ENCODE data around the gene RPTOR.
A peak's percentile ranks its signal among the peaks of the same experiment; 100 is the strongest.
"Not testable (repeated sequence)": the region's sequence is repeated elsewhere in the genome, so short reads cannot be mapped to it uniquely, and the experiment has no call there.

RPTOR gene

DNA sequence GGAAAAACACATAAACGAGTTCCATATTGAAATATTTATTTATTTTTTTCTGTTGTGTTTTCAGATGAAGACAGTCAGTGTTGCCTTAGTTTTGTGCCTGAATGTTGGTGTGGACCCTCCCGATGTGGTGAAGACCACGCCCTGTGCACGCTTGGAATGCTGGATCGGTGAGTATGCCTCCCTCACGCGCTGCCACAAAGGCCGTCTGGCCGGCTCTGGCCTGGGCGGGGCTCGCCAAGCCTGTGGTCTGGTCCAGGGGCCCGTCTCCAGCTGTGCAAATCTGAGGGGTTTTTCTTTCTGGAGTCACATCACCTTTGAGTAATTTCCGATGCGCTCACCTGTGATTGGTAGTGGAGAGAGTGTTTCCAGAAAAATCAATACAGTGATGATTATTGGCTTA is 81.0 kb downstream of the RPTOR start:
- no peak overlapping the region for H3K27ac Mint-ChIP-seq

DNA sequence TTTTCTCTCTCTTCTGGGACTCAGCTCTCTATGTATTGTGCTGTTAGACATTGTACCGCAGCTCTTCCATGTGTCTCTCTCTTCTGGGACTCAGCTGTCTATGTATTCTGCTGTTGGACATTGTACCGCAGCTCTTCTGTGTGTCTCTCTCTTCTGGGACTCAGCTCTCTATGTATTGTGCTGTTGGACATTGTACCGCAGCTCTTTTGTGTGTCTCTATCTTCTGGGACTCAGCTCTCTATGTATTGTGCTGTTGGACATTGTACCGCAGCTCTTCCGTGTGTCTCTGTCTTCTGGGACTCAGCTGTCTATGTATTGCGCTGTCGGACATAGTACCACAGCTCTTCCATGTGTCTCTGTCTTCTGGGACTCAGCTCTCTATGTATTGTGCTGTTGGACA is 84.2 kb downstream of the RPTOR start:
- H3K4me3 Mint-ChIP-seq, H3K4me1 Mint-ChIP-seq, H3K9me3 Mint-ChIP-seq, H3K27me3 Mint-ChIP-seq, H3K27ac Mint-ChIP-seq, ATAC-seq: not testable (repeated sequence)
- peaks cover 22% of the 10 kb centered on the region for H3K36me3 Mint-ChIP-seq

More for the DNA sequence above, 81.0 kb downstream of the RPTOR start:
- no peak for ATAC-seq
- Mint-ChIP-seq H3K9me3 (no peaks in the 10 kb centered on the region), H3K4me3 (no peak overlapping the region), H3K27me3 (no peaks in the 10 kb centered on the region), H3K4me1 (peaks cover 14% of the 10 kb centered on the region), H3K36me3 (peaks cover 16% of the 10 kb centered on the region)

GRCh38 chr17:80629298-80630028 is 84.8 kb downstream of the RPTOR start:
- no peaks in the 10 kb centered on the region for H3K9me3 Mint-ChIP-seq
- no peak overlapping the region for H3K27ac Mint-ChIP-seq
- H3K4me1 Mint-ChIP-seq, result peaks cover 6% of the 10 kb centered on the region
- H3K27me3 Mint-ChIP-seq, result no peaks in the 10 kb centered on the region
- peaks cover 22% of the 10 kb centered on the region for H3K36me3 Mint-ChIP-seq
- no peak overlapping the region for H3K4me3 Mint-ChIP-seq
- no peak for ATAC-seq

- peaks cover 29% of the 10 kb centered on the region for H3K36me3 Mint-ChIP-seq
- H3K4me1 Mint-ChIP-seq, result peaks cover 15% of the 10 kb centered on the region
- H3K27me3 Mint-ChIP-seq, result no peaks in the 10 kb centered on the region
- no peak for ATAC-seq
- H3K27ac Mint-ChIP-seq, result no peak overlapping the region
- no peak overlapping the region for H3K4me3 Mint-ChIP-seq
- H3K9me3 Mint-ChIP-seq, result peaks cover 3% of the 10 kb centered on the region
Observed at GRCh38 chr17:80630560-80631120, 86.0 kb downstream of the RPTOR start.

DNA sequence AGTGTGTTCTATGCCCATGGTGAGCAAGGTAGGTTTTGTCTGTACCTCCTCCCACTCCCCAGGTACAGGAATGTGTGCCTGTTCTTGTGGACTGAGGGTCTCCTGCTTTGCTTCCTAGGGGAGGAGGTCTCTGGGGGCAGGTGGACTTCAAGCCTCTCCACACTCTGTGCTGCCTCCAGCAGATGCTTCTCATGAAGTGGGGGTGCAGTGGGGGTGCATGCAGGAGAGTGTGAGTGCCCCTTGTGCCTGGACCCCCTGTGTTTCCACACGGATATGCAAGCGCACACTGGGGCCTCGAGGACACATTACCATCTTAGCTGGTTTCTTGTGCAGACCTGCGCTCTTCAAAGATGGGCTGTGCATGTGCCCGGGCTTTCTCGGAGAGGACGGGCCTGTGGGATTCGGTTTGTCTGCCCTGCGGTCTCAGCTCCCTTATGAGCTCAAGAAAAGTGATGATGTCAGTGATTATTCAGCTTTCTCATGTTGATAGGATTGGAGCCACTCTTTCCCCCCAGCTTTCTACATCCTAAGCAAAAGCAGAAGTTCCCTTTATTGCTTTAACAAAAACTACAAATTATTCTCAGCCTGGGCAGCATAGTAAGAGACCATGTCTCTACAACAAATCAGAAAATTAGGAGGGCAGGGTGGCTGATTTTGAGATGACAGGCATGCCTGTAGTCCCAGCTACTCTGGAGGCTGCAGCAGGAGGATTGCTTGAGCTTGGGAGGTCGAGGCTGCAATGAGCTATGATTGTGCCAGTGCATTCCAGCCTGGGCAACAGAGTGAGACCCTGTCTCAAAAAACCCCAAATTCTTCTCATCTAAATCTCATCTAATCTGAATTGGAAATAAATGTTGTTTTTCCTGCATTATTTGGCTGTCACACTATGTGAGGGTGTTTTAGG is 86.8 kb downstream of the RPTOR start:
- H3K36me3 Mint-ChIP-seq, result peaks cover 25% of the 10 kb centered on the region
- H3K27me3 Mint-ChIP-seq, result no peaks in the 10 kb centered on the region
- peaks cover 18% of the 10 kb centered on the region for H3K4me1 Mint-ChIP-seq
- peak overlapping the region; percentile 13 for H3K27ac Mint-ChIP-seq
- no peak for ATAC-seq
- no peak overlapping the region for H3K4me3 Mint-ChIP-seq
- peaks cover 3% of the 10 kb centered on the region for H3K9me3 Mint-ChIP-seq

DNA sequence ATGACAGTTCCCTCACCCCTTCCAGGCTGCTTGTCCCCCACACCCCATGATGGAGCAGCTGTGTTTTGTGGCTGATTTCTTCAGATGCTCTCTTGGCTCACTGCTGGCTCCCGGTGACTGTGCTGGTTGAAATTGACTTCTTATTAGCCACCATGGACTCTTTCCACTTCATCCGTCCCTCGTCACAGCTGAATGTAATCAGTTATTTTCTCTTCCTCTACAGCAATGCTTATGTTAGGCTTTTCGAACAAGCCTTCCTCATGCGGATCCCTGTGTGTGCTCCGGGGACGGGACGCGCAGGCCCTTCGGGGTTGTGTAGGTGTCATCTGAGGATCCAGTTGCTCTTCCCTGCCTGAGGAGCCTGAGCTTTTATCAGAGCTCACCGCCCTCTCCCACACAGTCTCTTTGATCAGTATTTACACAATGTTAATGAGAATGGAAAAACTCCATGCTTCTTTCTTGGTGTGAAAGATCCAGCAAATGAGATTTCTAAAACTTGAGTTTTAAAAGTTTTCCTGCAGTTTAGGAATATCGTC is 87.5 kb downstream of the RPTOR start:
- Mint-ChIP-seq H3K36me3 (peaks cover 18% of the 10 kb centered on the region), H3K9me3 (peaks cover 3% of the 10 kb centered on the region), H3K4me3 (no peak overlapping the region), H3K4me1 (peaks cover 23% of the 10 kb centered on the region), H3K27me3 (no peaks in the 10 kb centered on the region), H3K27ac (peak overlapping the region; percentile 13)
- no peak for ATAC-seq

- Mint-ChIP-seq H3K36me3 (peaks cover 12% of the 10 kb centered on the region), H3K27ac (no peak overlapping the region), H3K9me3 (peaks cover 3% of the 10 kb centered on the region), H3K27me3 (no peaks in the 10 kb centered on the region), H3K4me3 (no peak overlapping the region), H3K4me1 (peaks cover 23% of the 10 kb centered on the region)
- no peak for ATAC-seq
Observed at GRCh38 chr17:80633207-80633606, 88.6 kb downstream of the RPTOR start.

DNA sequence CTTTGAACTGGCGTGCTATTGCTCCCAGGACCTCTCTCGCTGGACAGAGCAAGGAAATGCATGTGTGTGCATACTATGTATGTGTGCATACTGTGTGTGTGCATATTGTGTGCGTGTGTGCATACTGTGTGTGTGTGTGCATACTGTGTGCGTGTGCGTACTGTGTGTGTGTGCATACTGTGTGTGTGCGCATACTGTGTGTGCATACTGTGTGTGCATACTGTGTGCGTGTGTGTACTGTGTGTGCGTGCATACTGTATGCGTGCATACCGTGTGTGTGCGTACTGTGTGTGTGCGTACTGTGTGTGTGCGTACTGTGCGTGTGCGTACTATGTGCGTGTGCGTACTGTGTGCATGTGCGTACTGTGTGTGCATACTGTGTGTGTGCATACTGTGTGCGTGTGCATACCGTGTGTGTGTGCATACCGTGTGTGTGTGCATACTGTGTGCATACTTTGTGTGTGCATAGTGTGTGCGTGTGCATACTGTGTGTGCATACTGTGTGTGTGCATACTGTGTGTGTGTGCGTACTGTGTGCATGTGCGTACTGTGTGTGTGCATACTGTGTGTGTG is 89.4 kb downstream of the RPTOR start:
- no peak for ATAC-seq
- Mint-ChIP-seq H3K4me3 (no peak overlapping the region), H3K27ac (no peak overlapping the region), H3K4me1 (peaks cover 23% of the 10 kb centered on the region), H3K36me3 (peaks cover 12% of the 10 kb centered on the region), H3K9me3 (peaks cover 3% of the 10 kb centered on the region), H3K27me3 (no peaks in the 10 kb centered on the region)

DNA sequence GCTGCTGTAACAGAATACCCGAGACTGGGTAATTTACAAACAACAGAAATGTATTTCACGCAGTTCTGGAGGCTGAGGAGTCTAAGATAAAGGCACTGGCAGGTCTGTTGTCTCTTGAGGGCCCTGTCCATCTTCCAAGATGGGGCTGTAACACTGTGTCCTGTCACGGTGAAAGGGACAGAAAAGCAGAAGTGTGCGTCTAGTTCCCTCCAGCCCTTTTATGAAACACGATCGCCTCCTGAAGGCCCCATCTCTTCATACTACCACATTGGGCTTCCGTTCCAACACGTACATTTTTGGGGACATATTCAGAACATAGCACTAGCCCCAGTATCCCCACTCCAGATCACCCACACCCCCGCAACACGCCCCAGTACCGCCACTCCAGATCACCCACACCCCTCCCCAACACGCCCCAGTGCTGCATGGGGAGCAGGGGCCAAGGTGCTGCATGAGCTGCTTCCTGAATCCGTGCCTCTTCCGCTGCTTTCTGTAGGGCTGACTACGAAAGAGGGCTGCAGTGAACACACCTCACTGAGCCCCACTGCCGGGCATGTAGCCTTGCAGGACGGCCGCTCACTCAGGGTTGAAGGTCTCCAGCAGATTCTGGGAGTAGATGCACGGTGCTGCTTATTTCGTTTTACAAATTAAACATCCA is 91.9 kb downstream of the RPTOR start:
- peak overlapping the region; percentile 49 for H3K27ac Mint-ChIP-seq

GRCh38 chr17:80637048-80637781 is 92.6 kb downstream of the RPTOR start:
- ATAC-seq, result no peak
- peaks cover 33% of the 10 kb centered on the region for H3K4me1 Mint-ChIP-seq
- H3K27ac Mint-ChIP-seq, result peak overlapping the region; percentile 49
- H3K4me3 Mint-ChIP-seq, result no peak overlapping the region
- peaks cover 22% of the 10 kb centered on the region for H3K36me3 Mint-ChIP-seq
- peaks cover 3% of the 10 kb centered on the region for H3K9me3 Mint-ChIP-seq
- H3K27me3 Mint-ChIP-seq, result no peaks in the 10 kb centered on the region

More for the DNA sequence above, 91.9 kb downstream of the RPTOR start:
- no peak for ATAC-seq
- peaks cover 37% of the 10 kb centered on the region for H3K4me1 Mint-ChIP-seq
- peaks cover 22% of the 10 kb centered on the region for H3K36me3 Mint-ChIP-seq
- no peaks in the 10 kb centered on the region for H3K27me3 Mint-ChIP-seq
- peak overlapping the region; percentile 27 for H3K4me3 Mint-ChIP-seq
- H3K9me3 Mint-ChIP-seq, result peaks cover 3% of the 10 kb centered on the region

DNA sequence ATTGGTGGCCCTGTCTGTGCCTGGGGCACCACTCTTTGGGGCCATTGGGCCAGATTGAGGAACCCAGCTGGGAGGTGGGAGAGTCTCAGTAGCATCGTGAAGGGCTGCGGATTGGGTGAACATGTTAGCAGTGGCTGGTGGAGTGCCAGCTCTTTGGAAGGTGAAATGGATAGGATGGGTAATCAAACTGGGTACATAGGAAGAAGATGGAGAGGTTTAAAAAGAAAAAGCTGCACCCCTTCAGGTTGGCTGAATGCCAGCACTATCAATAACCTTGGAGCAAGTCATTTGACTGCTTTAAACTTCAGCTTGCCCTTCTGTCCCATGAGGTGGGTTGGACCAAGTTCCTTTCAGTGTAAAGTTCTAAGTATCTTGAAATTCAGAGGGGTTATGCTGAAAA is 95.0 kb downstream of the RPTOR start:
- H3K9me3 Mint-ChIP-seq, result peaks cover 3% of the 10 kb centered on the region
- ATAC-seq, result no peak
- peaks cover 26% of the 10 kb centered on the region for H3K36me3 Mint-ChIP-seq
- H3K27me3 Mint-ChIP-seq, result no peaks in the 10 kb centered on the region
- H3K4me1 Mint-ChIP-seq, result peaks cover 31% of the 10 kb centered on the region
- H3K4me3 Mint-ChIP-seq, result no peak overlapping the region
- no peak overlapping the region for H3K27ac Mint-ChIP-seq

- peaks cover 26% of the 10 kb centered on the region for H3K36me3 Mint-ChIP-seq
- peaks cover 23% of the 10 kb centered on the region for H3K4me1 Mint-ChIP-seq
- no peak for ATAC-seq
- H3K9me3 Mint-ChIP-seq, result no peaks in the 10 kb centered on the region
- no peak overlapping the region for H3K27ac Mint-ChIP-seq
- no peaks in the 10 kb centered on the region for H3K27me3 Mint-ChIP-seq
- H3K4me3 Mint-ChIP-seq, result no peak overlapping the region
Observed at GRCh38 chr17:80640366-80641084, 95.9 kb downstream of the RPTOR start.

- no peak for ATAC-seq
- no peaks in the 10 kb centered on the region for H3K27me3 Mint-ChIP-seq
- H3K27ac Mint-ChIP-seq, result no peak overlapping the region
- H3K4me1 Mint-ChIP-seq, result peaks cover 32% of the 10 kb centered on the region
- H3K4me3 Mint-ChIP-seq, result no peak overlapping the region
- no peaks in the 10 kb centered on the region for H3K9me3 Mint-ChIP-seq
- peaks cover 29% of the 10 kb centered on the region for H3K36me3 Mint-ChIP-seq
Observed at GRCh38 chr17:80643326-80644099, 98.9 kb downstream of the RPTOR start.

Data from stimulated activated memory B cell treated with anti-CD40 and anti-IgM and Interleukin-4, amounts not matched to agents 10 μg/mL and 1 μg/mL and 100 μg/mL, for 72 hours (primary cell).